DOHH2 (cell line): ENCODE measurements around the gene CEP70.
"Not testable (repeated sequence)": the region's sequence is repeated elsewhere in the genome, so short reads cannot be mapped to it uniquely, and the experiment has no call there.

Experiments used
- CTCF ChIP-seq: fragments of 200-600 bp; sonication (generic); IDR thresholded peaks from one replicate; pipeline ENCODE4 v1.5.1; 2014; ENCODE audit warnings: antibody characterized with exemption, mild to moderate bottlenecking, low read depth, low read length; ENCODE audit not compliant: poor library complexity, severe bottlenecking
- EZH2phosphoT487 ChIP-seq: fragments of 200-600 bp; sonication (generic); IDR thresholded peaks from 2 replicates; pipeline ENCODE4 v1.6.1; 2017; ENCODE audit warnings: borderline replicate concordance, mild to moderate bottlenecking, antibody characterized with exemption, low read length, moderate library complexity, mixed read lengths

- not testable (repeated sequence) for TF ChIP-seq CTCF, EZH2phosphoT487
These were observed 43.1 kb downstream of the CEP70 start for GRCh38 chr3:138550958-138551357.
